ENCODE results near the gene NBEA. TPM values are rescaled to one million over a fixed set of nuclear protein-coding genes. Genes with fewer than 3 reads are reported as not detected.

The NBEA gene
- total RNA-seq, 1 experiment from 2014 or later: 3.3 TPM

DNA sequence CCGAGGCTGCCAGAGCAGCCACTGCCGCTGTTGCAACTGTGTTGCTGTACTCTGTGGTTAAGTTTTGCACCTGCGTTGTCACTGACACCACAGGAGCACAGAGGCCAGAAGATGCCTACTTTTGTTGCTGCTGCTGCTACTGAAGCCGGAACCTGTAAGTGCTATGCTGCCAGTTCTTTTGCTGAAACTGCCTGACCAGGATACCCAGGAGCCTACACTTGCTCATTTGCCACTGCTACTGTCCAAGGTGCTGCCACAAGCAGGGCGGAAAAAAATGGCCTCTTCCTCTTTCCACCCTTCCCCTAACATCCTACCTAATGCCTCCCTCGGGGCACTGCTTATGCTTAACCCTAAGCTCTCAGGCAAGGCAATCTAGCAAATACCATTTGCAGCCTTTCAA lies 29.0 kb upstream of the NBEA start:
- intact Hi-C loops (cut with micrococcal nuclease; ENCODE audit: unreplicated experiment): no loop called here
- no peak for ATAC-seq
- no peak overlapping the region for H3K27ac ChIP-seq (ENCODE audit: low read length)
- in situ Hi-C loops (cut with HindIII; ENCODE audit: low pct_unique_long_range_greater_than_20kb, low sequenced_read_pairs): no loop called here
- CTCF ChIA-PET: no interaction called here
- H3K36me3 ChIP-seq (ENCODE audit: control insufficient read depth, insufficient read depth, low read length): no peaks in the 10 kb centered on the region
- no peak overlapping the region for H3K4me3 ChIP-seq (ENCODE audit: low read depth in 2 of 2, low read length in 2 of 2)
- no peaks in the 10 kb centered on the region for H3K27me3 ChIP-seq (ENCODE audit: control insufficient read depth, insufficient read depth, low read length)
- BruUV-seq (replicated peaks): no TSS peak
- TF ChIP-seq, protein P1, sequence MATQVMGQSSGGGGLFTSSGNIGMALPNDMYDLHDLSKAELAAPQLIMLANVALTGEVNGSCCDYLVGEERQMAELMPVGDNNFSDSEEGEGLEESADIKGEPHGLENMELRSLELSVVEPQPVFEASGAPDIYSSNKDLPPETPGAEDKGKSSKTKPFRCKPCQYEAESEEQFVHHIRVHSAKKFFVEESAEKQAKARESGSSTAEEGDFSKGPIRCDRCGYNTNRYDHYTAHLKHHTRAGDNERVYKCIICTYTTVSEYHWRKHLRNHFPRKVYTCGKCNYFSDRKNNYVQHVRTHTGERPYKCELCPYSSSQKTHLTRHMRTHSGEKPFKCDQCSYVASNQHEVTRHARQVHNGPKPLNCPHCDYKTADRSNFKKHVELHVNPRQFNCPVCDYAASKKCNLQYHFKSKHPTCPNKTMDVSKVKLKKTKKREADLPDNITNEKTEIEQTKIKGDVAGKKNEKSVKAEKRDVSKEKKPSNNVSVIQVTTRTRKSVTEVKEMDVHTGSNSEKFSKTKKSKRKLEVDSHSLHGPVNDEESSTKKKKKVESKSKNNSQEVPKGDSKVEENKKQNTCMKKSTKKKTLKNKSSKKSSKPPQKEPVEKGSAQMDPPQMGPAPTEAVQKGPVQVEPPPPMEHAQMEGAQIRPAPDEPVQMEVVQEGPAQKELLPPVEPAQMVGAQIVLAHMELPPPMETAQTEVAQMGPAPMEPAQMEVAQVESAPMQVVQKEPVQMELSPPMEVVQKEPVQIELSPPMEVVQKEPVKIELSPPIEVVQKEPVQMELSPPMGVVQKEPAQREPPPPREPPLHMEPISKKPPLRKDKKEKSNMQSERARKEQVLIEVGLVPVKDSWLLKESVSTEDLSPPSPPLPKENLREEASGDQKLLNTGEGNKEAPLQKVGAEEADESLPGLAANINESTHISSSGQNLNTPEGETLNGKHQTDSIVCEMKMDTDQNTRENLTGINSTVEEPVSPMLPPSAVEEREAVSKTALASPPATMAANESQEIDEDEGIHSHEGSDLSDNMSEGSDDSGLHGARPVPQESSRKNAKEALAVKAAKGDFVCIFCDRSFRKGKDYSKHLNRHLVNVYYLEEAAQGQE (IDR thresholded peaks at IDR 0.05; ENCODE audit: insufficient read depth in 1 of 2, low read depth in 2 of 2, low read length in 1 of 2): peak; percentile 64 to 83
- no peak for TF ChIP-seq POLR2AphosphoS5 (IDR thresholded peaks at IDR 0.05; ENCODE audit: low read depth, low read length)
- TF ChIP-seq, protein P2, sequence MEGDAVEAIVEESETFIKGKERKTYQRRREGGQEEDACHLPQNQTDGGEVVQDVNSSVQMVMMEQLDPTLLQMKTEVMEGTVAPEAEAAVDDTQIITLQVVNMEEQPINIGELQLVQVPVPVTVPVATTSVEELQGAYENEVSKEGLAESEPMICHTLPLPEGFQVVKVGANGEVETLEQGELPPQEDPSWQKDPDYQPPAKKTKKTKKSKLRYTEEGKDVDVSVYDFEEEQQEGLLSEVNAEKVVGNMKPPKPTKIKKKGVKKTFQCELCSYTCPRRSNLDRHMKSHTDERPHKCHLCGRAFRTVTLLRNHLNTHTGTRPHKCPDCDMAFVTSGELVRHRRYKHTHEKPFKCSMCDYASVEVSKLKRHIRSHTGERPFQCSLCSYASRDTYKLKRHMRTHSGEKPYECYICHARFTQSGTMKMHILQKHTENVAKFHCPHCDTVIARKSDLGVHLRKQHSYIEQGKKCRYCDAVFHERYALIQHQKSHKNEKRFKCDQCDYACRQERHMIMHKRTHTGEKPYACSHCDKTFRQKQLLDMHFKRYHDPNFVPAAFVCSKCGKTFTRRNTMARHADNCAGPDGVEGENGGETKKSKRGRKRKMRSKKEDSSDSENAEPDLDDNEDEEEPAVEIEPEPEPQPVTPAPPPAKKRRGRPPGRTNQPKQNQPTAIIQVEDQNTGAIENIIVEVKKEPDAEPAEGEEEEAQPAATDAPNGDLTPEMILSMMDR (IDR thresholded peaks at IDR 0.05): no peak
- no peaks in the 10 kb centered on the region for H3K9me3 ChIP-seq (ENCODE audit: control insufficient read depth, insufficient read depth, low read depth, low read length)
- DNase-seq (ENCODE audit: low read depth, low spot score): no peak
- POLR2A ChIA-PET: no interaction called here
- H3K4me1 ChIP-seq (ENCODE audit: control insufficient read depth, insufficient read depth, low read length): no peaks in the 10 kb centered on the region

DNA sequence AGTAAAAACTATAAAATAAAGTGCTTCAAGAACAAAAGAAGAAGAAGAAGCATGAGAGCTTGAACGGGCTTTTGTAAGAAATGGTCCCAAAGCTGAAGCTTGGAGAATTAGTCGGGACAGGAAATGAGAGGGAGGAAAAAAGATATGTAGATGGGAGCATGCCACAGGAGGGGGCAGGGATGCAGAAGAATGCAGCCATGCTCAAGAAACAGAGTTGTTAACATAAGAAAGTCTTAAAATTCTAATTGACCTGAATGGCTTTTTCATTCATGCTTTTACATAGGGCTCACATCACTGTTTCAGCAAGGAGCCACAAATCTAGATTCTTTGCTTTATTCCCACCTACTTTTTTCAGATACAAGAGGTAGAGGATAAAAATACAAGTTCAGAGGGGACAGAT lies 27.7 kb upstream of the NBEA start:
- TF ChIP-seq SIN3A (IDR thresholded peaks at IDR 0.05; ENCODE audit: borderline replicate concordance, insufficient read depth, low read depth, low read length) (no peak), POLR2AphosphoS5 (IDR thresholded peaks at IDR 0.05; ENCODE audit: low read depth, low read length) (no peak), TCF7L2 (IDR thresholded peaks at IDR 0.05; ENCODE audit: low read depth, low read length) (no peak)
- TF ChIP-seq, protein P2 (IDR thresholded peaks at IDR 0.05): no peak
- TF ChIP-seq, protein P1 (IDR thresholded peaks at IDR 0.05; ENCODE audit: insufficient read depth in 1 of 2, low read depth in 2 of 2, low read length in 1 of 2): no peak
- ATAC-seq (no peak), DNase-seq (ENCODE audit: low read depth, low spot score) (no peak)
- H3K4me3 ChIP-seq (ENCODE audit: low read depth in 2 of 2, low read length in 2 of 2): no peak overlapping the region
- in situ Hi-C loops (cut with HindIII; ENCODE audit: low pct_unique_long_range_greater_than_20kb, low sequenced_read_pairs) (no loop called here), intact Hi-C loops (cut with micrococcal nuclease; ENCODE audit: unreplicated experiment) (no loop called here)
- no TSS peak for BruUV-seq (replicated peaks)
- POLR2A ChIA-PET: no interaction called here
- no peaks in the 10 kb centered on the region for H3K27me3 ChIP-seq (ENCODE audit: control insufficient read depth, insufficient read depth, low read length)
- no peaks in the 10 kb centered on the region for H3K9me3 ChIP-seq (ENCODE audit: control insufficient read depth, insufficient read depth, low read depth, low read length)
- no peaks in the 10 kb centered on the region for H3K4me1 ChIP-seq (ENCODE audit: control insufficient read depth, insufficient read depth, low read length)
- CTCF ChIA-PET: no interaction called here
- H3K36me3 ChIP-seq (ENCODE audit: control insufficient read depth, insufficient read depth, low read length): no peaks in the 10 kb centered on the region
- H3K27ac ChIP-seq (ENCODE audit: low read length): no peak overlapping the region
